Measurements from ENCODE around the gene CD40. TPM values are rescaled to one million over a fixed set of nuclear protein-coding genes. Genes with fewer than 3 reads are reported as not detected.

The CD40 gene
- total RNA-seq, 2 experiments from 2014 or later = 34.7 to 64.2 TPM

DNA sequence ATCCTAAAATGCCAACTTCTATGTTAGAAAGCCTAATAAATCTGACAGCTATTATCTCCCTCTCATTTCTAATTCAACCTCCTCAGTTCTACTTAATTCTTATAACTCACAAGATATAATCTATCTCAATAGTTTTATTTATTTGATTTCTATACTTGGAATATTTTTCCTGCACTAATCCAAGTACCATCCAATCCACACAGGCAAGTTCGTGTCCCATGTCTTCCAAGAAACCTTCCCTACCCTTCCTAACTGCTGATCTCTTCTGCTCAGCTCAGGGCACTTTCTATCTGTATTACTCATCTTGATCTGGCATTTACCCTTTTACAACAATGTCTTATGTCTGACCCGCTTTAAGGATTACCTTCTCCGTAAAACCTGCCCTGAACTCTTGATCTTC lies 46.5 kb upstream of the CD40 start:
- Histone ChIP-seq H3K9me2 (ENCODE audit: insufficient read depth, low read length) (no peaks in the 10 kb centered on the region), H3K4me2 (ENCODE audit: low read length) (no peak overlapping the region), H3K36me3 (ENCODE audit: insufficient read depth, low read length) (peaks cover 75% of the 10 kb centered on the region), H2AFZ (ENCODE audit: low read length) (no peak overlapping the region), H4K20me1 (ENCODE audit: insufficient read depth, low read length) (no peaks in the 10 kb centered on the region; the same call in 1 of the 2 replicates), H3K4me3 (ENCODE audit: low read depth, low read length, poor library complexity, severe bottlenecking) (no peak overlapping the region), H3K9me3 (ENCODE audit: low read length) (no peaks in the 10 kb centered on the region), H3K79me2 (ENCODE audit: insufficient read depth, low read depth, low read length) (no peaks in the 10 kb centered on the region), H3K27ac (ENCODE audit: low read depth, low read length, poor library complexity, severe bottlenecking) (no peak overlapping the region), H3K4me1 (ENCODE audit: insufficient read depth, low read length, poor library complexity, severe bottlenecking) (no peaks in the 10 kb centered on the region)
- CTCF ChIA-PET (ENCODE audit: unreplicated experiment) = no interaction called here
- no TSS peak for BruUV-seq (replicated peaks)
- DNase-seq (ENCODE audit: low spot score) = no peak
- TF ChIP-seq EZH2phosphoT487 (IDR thresholded peaks at IDR 0.05; ENCODE audit: borderline replicate concordance, low read depth, low read length) = no peak
- TF ChIP-seq, protein P1, sequence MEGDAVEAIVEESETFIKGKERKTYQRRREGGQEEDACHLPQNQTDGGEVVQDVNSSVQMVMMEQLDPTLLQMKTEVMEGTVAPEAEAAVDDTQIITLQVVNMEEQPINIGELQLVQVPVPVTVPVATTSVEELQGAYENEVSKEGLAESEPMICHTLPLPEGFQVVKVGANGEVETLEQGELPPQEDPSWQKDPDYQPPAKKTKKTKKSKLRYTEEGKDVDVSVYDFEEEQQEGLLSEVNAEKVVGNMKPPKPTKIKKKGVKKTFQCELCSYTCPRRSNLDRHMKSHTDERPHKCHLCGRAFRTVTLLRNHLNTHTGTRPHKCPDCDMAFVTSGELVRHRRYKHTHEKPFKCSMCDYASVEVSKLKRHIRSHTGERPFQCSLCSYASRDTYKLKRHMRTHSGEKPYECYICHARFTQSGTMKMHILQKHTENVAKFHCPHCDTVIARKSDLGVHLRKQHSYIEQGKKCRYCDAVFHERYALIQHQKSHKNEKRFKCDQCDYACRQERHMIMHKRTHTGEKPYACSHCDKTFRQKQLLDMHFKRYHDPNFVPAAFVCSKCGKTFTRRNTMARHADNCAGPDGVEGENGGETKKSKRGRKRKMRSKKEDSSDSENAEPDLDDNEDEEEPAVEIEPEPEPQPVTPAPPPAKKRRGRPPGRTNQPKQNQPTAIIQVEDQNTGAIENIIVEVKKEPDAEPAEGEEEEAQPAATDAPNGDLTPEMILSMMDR (conservative IDR thresholded peaks at IDR 0.05; ENCODE audit: low read length) = no peak
- POLR2A ChIA-PET = no interaction called here
- intact Hi-C loops (cut with micrococcal nuclease; ENCODE audit: unreplicated experiment) = no loop called here

DNA sequence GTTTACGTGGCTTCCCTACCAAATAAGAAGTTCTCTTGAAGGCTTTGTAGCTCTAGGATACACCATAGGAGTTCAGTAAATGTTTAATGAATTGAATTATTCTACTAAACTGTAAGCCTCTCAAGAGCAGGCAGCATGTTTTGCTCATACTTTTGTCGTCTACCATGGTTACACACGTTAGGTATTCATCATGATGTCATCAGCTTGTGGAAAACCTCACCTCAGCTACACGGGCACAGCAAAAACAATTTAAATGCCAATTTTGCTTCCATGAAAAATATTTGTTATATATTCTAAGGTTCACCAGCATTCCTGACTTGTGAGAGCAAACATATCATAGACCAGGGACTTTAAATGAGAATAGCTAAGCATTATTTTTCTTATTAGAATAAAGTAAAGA lies 45.1 kb upstream of the CD40 start:
- H3K36me3 ChIP-seq (ENCODE audit: insufficient read depth, low read length) = peaks cover 74% of the 10 kb centered on the region
- BruUV-seq (replicated peaks) = no TSS peak
- intact Hi-C loops (cut with micrococcal nuclease; ENCODE audit: unreplicated experiment) = no loop called here

GRCh38 chr20:46073443-46073842 lies 44.7 kb upstream of the CD40 start:
- ChIA-PET POLR2A (interaction anchor here (0.8 to 1.2 kb wide), 2 partner anchors 11 to 58 kb away, joined by 3 to 4 read pairs; no protein-coding TSS in a partner anchor), CTCF (ENCODE audit: unreplicated experiment) (no interaction called here)
- Histone ChIP-seq H3K4me1 (ENCODE audit: insufficient read depth, low read length, poor library complexity, severe bottlenecking) (no peaks in the 10 kb centered on the region), H4K20me1 (ENCODE audit: insufficient read depth, low read length) (peaks cover 3% of the 10 kb centered on the region), H3K36me3 (ENCODE audit: insufficient read depth, low read length) (peaks cover 74% of the 10 kb centered on the region), H3K4me2 (ENCODE audit: low read length) (no peak overlapping the region), H3K79me2 (ENCODE audit: insufficient read depth, low read depth, low read length) (no peaks in the 10 kb centered on the region), H3K27ac (ENCODE audit: low read depth, low read length, poor library complexity, severe bottlenecking) (no peak overlapping the region), H3K9me2 (ENCODE audit: insufficient read depth, low read length) (no peaks in the 10 kb centered on the region), H2AFZ (ENCODE audit: low read length) (no peak overlapping the region), H3K4me3 (ENCODE audit: low read depth, low read length, poor library complexity, severe bottlenecking) (no peak overlapping the region), H3K9me3 (ENCODE audit: low read length) (no peaks in the 10 kb centered on the region)
- no TSS peak for BruUV-seq (replicated peaks)
- DNase-seq (ENCODE audit: low spot score) = no peak
- no peak for TF ChIP-seq EZH2phosphoT487 (IDR thresholded peaks at IDR 0.05; ENCODE audit: borderline replicate concordance, low read depth, low read length)
- TF ChIP-seq, protein P1 (conservative IDR thresholded peaks at IDR 0.05; ENCODE audit: low read length) = no peak
- intact Hi-C loops (cut with micrococcal nuclease; ENCODE audit: unreplicated experiment) = no loop called here

More for the DNA sequence above, 45.1 kb upstream of the CD40 start:
- Histone ChIP-seq H3K79me2 (ENCODE audit: insufficient read depth, low read depth, low read length) (no peaks in the 10 kb centered on the region), H3K9me2 (ENCODE audit: insufficient read depth, low read length) (no peaks in the 10 kb centered on the region), H2AFZ (ENCODE audit: low read length) (no peak overlapping the region), H3K27ac (ENCODE audit: low read depth, low read length, poor library complexity, severe bottlenecking) (no peak overlapping the region), H3K4me1 (ENCODE audit: insufficient read depth, low read length, poor library complexity, severe bottlenecking) (no peaks in the 10 kb centered on the region), H4K20me1 (ENCODE audit: insufficient read depth, low read length) (peaks cover 3% of the 10 kb centered on the region), H3K9me3 (ENCODE audit: low read length) (no peaks in the 10 kb centered on the region), H3K4me2 (ENCODE audit: low read length) (no peak overlapping the region), H3K4me3 (ENCODE audit: low read depth, low read length, poor library complexity, severe bottlenecking) (no peak overlapping the region)
- TF ChIP-seq, protein P1 (conservative IDR thresholded peaks at IDR 0.05; ENCODE audit: low read length) = no peak
- no peak for TF ChIP-seq EZH2phosphoT487 (IDR thresholded peaks at IDR 0.05; ENCODE audit: borderline replicate concordance, low read depth, low read length)
- CTCF ChIA-PET (ENCODE audit: unreplicated experiment) = no interaction called here
- POLR2A ChIA-PET = interaction anchor here (0.8 to 1.2 kb wide), 2 partner anchors 12 to 58 kb away, joined by 3 to 4 read pairs; no protein-coding TSS in a partner anchor
- DNase-seq (ENCODE audit: low spot score) = no peak
